IPS-NIHi11 (cell line): Measurements from ENCODE around the gene CNTRL.

Experiments
- DNase-seq: peaks from one replicate; pipeline ENCODE4 v3.0.0; 2012; ENCODE audit warnings: mixed read lengths, low spot score

Gene CNTRL

GRCh38 chr9:121204121-121204520 lies 129.4 kb downstream of the CNTRL start:
- DNase-seq = no peak

- no peak for DNase-seq
These were observed 129.9 kb downstream of the CNTRL start for GRCh38 chr9:121204611-121205010.

- no peak for DNase-seq
These were observed 132.0 kb downstream of the CNTRL start for GRCh38 chr9:121206516-121207370.

- DNase-seq = no peak
These were observed 132.7 kb downstream of the CNTRL start for GRCh38 chr9:121207371-121207940.

GRCh38 chr9:121210536-121210935 lies 135.8 kb downstream of the CNTRL start:
- no peak for DNase-seq

- peak; percentile 89 for DNase-seq
These were observed 138.5 kb downstream of the CNTRL start for GRCh38 chr9:121213136-121213806.

- DNase-seq = no peak
These were observed 139.2 kb downstream of the CNTRL start for GRCh38 chr9:121214005-121214404.

- DNase-seq = no peak
These were observed 141.6 kb downstream of the CNTRL start for GRCh38 chr9:121216271-121216805.

- DNase-seq = no peak
These were observed 143.0 kb downstream of the CNTRL start for GRCh38 chr9:121217609-121218292.

GRCh38 chr9:121218357-121219027 lies 143.7 kb downstream of the CNTRL start:
- no peak for DNase-seq

GRCh38 chr9:121219530-121219929 lies 144.8 kb downstream of the CNTRL start:
- no peak for DNase-seq

GRCh38 chr9:121220996-121221663 lies 146.4 kb downstream of the CNTRL start:
- peak; percentile 56 for DNase-seq

GRCh38 chr9:121221664-121222055 lies 146.9 kb downstream of the CNTRL start:
- DNase-seq = no peak

GRCh38 chr9:121222524-121223171 lies 147.9 kb downstream of the CNTRL start:
- DNase-seq = no peak

- no peak for DNase-seq
These were observed 150.5 kb downstream of the CNTRL start for GRCh38 chr9:121225240-121225639.

GRCh38 chr9:121226175-121226574 lies 151.4 kb downstream of the CNTRL start:
- no peak for DNase-seq
